Stimulated activated CD4-positive, alpha-beta T cell treated with anti-CD3 and anti-CD28 coated beads, Interleukin-1b, Interleukin-23, amount 100 ng/mL, for 4 hours (primary cell): Measurements from ENCODE around the gene TAP2.
"Not testable (repeated sequence)": the region's sequence is repeated elsewhere in the genome, so short reads cannot be mapped to it uniquely, and the experiment has no call there.

Experiments used
- DNase-seq, 2 donors: peaks; one replicate each; pipeline ENCODE4 v3.0.0-alpha.2; 2020; ENCODE audit warnings: low read depth in 2 of 2

The TAP2 gene

DNA sequence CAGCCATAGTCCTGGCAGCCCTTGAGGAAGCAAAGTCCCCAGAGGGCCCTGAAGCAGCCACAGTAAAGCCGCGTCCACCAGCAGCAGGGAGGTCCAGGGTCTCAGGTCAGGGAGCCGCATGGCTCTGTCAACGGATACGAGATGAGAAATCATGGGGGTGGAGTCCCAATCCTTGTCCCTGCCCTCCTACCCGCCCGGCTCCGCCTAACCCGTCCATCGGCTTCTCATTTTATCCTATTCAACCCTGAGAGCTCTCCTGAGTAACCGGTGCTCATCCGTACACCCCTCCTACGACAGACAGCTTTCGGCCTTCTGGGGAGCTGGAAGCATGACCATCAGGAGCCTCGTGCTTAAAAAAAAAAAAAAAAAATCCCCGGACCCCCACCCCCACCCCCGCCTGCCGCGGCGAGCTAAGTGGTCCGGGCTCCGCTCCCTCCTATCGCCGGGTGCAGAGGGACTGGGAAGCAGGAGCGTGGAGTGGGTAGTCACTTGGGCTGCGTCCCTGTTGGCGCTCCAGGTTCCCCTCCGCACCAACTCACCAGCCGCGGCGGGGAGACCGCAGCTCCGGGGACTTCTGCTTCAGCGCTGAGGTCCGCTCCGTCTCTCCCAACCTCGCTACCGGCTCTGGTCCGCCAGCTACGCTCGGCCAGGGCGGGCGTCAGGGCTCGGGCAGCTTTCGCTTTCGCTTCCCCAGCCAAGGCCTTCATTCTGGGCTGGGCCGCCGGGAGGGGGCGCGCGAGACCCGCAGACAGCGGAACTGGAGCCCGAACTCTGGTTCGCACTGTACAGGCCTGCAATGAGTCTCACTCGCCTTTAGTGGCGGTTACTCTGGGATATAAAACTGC, at the start of gene TAP2:
TAP2 (minus strand) TSS at position 626 of the 845 bp plus-strand sequence; CDS start at position 120, 506 bp downstream.
- peak; percentile 98 to 99 for DNase-seq

DNA sequence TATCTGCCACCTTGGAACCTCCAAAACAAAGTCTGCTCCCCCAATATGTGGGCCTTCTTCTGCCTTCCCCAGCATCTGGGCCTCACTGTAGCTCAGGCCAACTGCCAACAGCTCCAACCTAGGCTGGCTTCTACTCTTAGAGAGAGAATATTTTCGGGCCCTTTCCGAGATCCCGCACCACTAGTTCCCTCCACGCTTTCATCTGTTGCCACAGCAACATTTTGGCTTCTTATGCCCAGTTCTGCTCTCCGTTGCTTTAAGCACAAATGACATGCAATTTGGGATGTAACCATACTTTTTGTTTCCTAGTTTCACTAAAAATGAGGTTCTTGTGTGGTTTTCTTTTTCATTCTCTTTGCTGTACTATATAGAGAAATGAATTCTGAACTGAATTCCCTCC, 49.1 kb upstream of the TAP2 start:
- DNase-seq, result no peak

DNA sequence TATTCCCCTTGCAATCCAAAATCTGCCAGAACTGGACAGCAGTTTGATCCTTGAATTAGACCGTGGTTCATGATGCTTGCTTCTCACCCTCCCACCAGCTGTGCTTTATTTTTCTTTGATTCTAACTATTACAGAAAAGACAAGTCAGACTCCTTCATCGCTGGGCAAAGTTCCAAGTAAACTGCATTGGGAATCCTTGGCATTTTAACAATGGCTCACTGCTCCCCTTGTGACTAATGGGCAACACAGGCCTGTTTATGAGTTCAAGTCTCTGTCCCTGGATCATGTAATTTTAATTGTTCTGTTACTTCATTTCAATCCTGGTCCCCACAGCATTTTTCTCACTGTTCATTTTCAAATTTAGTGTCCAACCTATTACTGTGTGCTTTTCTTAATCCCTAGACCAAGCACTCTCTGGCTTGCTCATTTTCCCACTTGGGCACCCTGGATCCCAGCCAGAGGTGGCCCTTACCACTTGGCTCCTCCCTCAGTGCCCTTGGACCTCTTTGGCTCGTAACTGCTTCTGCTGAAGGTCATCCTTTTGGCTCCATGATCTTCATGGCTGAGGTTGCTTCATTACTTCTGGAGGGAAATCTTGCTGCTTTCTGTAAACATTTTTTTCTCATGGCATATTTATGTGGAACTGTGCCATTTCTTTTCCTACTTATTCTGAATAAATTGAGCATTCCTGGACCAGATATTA, 48.3 kb upstream of the TAP2 start:
- DNase-seq, result no peak

DNA sequence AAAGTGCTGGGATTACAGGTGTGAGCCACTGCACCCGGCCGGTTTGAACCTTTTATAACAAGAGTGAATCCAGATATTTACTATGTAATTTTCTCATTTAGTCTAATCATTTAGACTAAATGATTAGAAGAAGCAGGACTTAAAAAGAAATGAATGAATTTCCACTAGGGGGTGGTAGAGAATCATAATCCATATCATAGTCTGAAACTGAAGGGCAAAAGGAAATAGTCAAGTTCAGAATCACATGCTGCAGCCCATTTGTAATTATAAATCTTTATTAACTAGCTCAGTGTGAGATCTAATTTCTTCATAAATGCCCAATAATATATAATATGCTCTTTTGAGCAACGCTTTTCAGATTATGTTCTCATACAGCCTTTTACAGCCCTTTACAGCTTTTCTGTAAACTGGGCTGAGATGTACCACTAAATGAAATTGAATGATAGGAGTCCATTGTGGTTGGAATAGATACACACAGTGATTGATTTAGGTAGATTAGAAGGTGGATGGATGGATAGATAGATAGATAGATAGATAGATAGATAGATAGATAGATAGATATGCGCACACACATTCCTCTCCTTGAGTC, 47.3 kb upstream of the TAP2 start:
- no peak for DNase-seq

DNA sequence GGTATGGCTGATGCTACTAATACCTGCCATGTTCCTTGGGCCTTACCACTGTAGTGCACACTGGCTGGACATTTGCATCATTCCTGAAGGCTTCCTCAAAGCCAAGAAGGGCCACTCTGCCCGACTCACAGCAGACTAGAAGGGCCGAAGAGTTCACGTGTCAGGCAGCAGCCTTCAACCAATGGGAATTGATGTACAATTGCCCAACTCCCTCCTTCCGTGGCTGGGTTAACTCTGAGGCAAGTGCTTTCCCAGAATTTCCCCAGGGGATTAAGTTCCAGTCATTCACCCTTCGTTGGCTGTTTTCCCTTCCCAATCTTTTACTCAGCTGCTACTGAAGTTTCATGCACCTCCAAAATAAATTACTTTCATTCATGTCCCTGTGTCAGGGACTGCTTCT, 45.2 kb upstream of the TAP2 start:
- no peak for DNase-seq

DNA sequence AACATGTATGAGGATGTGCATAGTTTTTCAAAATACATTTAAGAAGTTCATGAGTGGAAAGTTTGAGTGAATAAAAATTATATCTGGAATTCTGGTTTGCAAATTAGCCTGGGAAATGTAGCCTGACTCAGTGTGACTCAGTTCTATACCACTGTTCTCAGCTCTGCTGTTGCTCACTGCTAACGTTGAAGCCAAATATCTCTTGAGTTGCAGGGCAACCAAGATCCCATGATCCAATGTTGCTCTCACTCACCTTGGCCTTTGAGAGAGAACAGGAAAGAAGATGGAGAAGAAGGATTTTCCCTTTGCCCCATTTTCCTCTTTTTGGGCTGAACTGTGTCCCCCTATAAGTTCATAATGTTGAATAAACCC, 44.3 kb upstream of the TAP2 start:
- DNase-seq, result no peak

DNA sequence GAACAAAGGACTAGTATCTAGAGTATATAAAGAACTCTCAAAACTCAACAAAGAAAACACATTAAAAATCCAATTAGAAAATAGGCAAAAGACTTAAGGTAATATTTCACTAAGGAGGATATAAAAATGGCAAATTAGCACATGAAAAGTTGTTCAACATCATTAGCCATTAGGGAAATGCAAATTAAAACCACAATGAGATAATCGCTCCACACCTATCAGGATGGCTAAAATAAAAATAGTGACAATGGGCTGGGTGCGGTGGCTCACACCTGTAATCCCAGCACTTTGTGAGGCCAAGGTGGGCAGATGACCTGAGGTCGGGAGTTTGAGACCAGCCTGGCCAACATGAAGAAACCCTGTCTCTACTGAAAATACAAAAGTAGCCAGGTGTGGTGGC, 42.4 kb upstream of the TAP2 start:
- DNase-seq, result not testable (repeated sequence)

DNA sequence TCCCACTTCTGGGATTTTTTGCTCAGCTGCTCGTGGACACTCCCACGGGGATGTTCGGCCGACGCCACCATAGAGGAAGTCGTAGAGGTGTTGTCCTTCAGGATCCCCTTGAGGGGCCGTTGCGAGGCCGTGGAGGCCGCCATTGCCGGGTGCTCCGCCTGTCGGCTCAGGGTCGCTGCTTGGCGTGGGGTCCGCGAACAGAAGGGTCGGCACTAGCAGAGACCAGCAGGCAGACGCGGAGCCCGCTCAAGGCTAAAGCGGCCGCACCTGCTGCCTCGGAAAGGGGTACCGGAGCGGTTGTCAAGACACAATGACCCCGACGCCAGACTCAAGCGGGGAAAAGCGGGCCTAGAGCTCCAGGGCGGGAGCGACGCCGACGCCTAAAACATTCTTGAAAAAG, 41.2 kb upstream of the TAP2 start:
- DNase-seq, result no peak

DNA sequence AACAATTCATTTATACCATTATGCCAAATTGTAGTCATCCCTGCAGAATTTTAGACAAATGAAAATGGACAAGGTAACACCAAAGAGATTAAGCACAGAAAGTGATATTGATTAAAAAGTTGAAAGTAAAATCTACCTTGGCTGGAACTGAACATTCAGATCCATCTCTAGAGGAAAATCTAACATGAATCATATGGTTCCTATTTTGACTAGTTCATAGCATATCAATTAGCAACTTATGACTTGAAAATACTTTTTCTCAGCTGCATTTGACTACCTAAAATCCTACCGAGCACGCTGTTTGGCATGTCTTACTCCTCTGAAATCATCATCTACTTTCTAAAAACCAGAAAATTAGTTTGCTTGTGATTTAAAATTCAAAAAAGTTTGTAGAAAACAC, 38.1 kb upstream of the TAP2 start:
- DNase-seq, result no peak

DNA sequence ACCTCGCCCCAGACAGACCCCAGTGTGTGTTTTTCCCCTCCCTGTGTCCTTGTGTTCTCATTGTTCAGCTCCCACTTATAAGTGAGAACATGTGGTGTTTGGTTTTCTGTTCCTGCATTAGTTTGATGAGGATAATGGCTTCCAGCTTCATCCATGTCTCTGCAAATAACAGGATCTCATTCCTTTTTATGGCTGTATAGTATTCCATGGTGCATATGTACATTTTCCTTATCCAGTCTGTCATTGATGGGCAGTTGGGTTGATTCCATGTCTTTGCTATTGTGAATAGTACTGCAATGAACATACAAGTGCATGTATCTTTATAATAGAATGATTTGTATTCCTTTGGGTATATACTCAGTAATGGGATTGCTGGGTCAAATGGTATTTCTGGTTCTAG, 35.4 kb upstream of the TAP2 start:
- DNase-seq, result not testable (repeated sequence)

DNA sequence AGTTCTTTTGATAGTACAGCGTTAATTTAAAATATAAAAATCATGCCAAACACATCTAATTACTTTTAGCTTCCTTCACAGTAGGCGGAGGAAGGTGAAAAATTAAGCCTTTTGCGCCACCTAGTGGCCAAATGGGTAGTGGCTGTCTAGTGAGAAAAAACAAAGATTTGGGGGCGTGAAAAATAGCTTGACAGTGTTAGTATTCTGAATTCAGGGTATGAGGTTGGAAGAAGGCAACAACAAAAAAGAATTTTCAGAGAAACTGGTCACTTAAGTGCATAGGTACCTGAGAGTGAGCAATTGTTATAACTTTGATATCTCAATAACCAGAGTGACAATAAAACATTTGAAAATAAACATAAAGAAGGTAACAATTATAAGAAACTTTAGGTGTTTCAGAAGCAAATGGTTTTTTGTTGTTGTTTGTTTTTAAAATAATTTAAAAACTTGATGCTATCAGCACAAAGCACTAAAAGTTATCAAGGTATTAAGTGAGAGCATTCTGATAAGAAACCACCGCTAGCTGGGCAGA, 29.8 kb upstream of the TAP2 start:
- peak; percentile 81 to 88 for DNase-seq

DNA sequence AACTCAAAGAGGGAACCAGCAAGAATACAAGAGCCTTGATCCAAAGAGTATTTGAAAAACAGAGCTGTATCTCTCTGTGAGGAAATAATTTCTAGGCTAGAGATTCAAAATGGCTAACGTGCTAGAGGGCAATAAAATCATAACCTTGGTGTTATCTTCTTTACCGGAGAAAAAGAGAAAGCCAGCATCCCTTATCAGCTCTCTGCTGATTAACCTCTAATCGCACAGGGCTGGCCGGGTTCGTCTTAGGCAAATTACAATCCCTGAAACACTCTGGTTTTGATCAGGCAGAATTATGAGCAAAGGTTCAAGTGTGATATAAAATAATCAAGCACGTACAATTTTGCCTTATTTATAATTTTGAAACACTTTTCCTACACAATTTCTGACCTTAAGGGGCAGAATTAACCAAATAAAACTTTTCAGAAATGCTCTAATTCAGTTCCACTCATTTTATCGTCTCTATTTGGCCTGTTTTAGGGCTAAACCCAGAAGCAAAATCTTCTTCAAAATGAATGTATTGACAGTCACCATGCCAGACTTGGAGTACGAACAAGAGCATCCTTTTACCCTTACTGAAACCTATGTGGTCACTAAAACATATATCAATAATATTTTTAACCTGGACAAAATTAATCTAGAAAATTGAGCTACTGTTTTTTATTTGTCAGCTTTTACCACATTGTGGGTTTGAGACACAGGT, 29.2 kb upstream of the TAP2 start:
- no peak for DNase-seq

DNA sequence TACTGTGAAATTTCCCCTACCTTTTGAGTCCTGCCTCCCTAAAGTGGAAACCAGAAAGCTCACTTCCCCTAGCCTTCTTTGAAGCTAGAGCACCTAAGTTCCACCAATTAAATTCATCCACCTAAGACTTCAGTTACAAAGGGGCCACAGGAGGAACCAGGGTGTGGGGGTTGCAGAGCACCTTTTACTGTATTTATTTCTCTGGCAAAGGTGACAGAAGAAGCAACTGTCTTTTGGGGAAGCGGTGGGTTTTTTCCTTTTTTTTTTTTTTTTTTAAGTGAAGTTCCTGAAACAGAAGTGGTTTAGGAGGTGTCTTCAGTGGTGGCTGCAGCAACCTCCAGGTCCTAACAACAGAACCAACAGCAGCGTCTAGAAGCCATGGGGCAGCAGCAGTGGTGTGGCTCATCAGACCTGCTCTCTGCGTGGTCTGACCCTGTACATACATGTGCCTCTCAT, 28.5 kb upstream of the TAP2 start:
- no peak for DNase-seq

DNA sequence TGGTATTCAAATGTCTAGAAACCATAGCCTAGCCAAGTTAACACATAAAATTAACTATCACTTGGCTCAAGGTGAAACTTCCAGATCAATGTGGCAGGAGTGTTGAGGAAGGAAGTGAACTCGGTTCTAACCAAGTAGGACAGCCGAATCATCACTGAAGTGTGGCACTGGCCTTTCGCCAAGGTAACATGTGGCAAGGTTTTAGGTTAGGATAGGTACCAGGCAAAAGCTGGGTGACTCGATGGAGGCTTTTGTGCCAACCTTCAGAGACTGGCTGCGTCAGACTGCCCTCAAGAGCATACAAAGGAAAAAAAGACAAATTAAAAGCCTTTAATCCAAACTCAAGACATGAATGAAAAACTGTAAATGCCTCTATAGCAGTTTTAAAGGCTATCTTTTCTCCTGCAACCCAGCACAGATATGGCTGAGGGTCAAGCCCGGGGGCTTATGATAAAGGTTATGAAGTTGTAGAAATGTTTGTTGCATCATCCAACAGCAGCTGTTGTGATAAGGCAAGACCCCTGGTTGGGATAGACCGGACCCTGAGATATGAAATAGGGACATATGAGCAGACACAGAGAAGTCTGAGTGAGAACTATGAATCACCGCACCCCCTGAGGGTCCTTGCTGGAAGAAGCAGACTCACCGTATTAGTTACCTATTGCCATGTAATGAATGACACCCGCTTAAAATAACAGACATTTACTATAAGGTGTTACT, 27.3 kb upstream of the TAP2 start:
- no peak for DNase-seq

DNA sequence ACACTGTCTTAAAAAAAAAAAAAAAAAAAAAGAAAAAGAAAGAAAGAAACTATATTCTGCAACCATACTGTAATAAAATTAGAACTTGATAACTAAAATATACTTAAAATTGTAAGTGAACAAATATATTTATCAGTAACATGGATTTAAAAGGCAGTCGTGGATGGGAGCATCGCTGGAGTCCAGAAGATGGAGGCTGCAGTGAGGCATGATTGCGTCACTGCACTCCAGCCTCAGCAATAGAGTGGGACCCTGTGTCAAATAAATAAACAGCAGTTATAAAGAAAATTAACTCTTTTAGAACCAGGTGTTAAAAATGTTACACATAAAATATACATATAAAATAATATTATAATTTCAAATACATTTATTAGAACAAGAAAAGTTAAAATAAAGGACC, 24.2 kb upstream of the TAP2 start:
- DNase-seq, result no peak

DNA sequence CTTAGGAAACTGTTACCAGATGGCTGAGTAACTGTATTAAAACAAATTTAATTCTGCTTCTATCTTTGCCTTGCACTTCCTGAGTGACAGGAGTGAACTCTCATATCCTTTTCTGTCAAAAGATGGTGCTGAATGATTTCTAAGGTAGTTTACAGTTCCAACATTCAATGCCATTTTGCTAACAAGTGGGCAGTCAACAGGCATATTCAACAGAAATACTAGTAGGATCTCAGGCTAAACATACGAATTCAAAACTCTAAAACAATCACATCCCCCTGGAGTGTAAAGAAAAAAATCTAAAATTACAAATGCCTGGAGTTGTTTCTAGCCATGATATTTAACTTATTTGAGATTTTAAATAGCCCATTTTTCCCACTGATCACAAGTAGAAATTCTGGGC, 22.1 kb upstream of the TAP2 start:
- DNase-seq, result no peak

DNA sequence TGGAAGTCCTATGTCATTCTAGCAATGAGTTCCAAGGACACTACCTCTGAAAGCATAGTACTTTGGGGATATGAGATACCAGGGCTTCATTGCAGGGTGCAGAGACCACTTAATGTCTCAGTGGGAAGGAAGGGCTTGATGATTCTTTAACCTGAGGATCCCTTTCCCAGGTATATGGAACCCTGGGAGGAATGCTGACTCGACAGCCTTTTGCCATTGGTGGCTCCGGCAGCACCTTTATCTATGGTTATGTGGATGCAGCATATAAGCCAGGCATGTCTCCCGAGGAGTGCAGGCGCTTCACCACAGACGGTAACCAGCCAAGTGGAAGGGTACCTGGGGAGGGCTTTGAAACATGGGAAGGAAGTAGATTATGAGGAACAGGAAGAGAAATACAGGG, 19.7 kb upstream of the TAP2 start:
- no peak for DNase-seq

DNA sequence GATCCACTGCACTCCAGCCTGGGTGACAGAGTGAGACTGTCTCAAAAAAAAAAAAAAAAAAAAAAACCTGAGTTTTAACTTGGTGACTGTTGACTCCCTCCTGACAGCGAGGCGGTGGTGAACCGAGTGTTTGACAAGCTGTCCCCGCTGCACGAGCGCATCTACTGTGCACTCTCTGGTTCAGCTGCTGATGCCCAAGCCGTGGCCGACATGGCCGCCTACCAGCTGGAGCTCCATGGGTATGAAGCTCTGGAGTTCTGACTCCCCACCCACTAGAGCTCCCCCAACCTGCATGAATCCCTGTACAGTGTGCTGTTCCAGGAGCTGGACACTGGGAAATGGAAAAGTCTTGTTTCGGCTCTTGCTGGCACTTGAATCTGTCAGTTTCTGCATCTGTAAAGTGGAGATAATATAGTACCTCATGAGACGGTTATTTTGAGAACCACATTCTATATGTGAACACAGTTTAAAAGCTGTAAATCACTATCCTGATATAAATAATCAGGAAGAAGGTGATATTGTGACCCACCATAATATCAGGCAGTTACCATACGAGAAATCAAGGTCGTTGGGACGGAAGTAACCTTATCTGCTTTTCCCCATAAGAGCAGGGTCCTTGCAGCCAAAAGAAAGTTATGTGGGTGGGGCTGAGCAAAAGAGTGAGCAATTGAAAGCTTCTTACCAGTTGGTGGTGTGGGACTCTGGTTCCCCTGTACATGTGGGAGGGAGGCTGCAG, 18.8 kb upstream of the TAP2 start:
- no peak for DNase-seq

DNA sequence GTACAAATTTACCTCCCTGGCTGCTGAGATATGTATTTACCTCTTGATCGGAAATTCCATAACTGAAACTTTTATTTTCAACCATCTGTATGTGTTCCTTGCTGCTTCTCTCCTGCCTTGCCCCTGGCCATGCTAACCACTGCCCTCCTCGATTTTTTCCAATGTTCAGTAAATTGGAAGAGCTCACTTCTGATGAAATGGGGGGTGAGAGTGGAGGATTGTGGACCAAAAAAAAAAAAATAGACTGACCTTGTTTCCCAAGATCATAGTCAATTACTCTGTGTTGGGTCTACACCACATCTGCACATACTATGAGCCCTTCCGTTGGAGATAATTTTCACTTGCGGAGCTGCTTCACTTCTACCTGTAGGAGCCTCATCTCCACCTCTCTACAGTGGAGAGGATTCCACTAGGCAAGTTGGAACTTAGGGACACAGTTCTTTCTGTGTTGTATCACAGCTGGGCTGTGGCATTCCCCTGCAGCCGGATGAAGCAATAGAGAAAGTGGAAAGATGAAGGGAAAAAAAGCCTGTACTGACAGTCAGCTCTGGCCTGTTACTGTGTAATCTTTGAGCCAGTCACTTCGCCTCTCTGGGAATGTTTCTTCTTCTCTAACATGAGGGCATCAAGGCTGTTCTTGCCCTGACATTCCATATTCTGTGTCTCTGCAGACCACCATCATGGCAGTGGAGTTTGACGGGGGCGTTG, 17.1 kb upstream of the TAP2 start:
- no peak for DNase-seq
